KMS-11 (cell line): ENCODE measurements around the gene SSR3.

Source experiments
- H2AFZ ChIP-seq: fragments of 200-600 bp; sonication (generic); 2 replicates; pipeline ENCODE4 v1.6.1; 2016; ENCODE audit warnings: antibody characterized with exemption, mixed run types, low read depth
- H3K27ac ChIP-seq: fragments of 200-600 bp; sonication (generic); 2 replicates; pipeline ENCODE4 v1.6.1; 2016; ENCODE audit warnings: mild to moderate bottlenecking, mixed run types
- H3K27me3 ChIP-seq: fragments of 200-600 bp; sonication (generic); 2 replicates; pipeline ENCODE4 v1.6.1; 2017; ENCODE audit warnings: mild to moderate bottlenecking, low read depth, mixed run types, moderate library complexity; ENCODE audit not compliant: insufficient read depth
- H3K36me3 ChIP-seq: fragments of 200-600 bp; sonication (generic); 2 replicates; pipeline ENCODE4 v1.6.1; 2017; ENCODE audit warnings: mild to moderate bottlenecking, mixed run types; ENCODE audit not compliant: insufficient read depth
- H3K4me1 ChIP-seq: fragments of 200-600 bp; sonication (generic); 2 replicates; pipeline ENCODE4 v1.6.1; 2016; ENCODE audit warnings: mild to moderate bottlenecking, low read depth, mixed run types; ENCODE audit not compliant: poor library complexity, severe bottlenecking
- H3K4me2 ChIP-seq: fragments of 200-600 bp; sonication (generic); 2 replicates; pipeline ENCODE4 v1.7.0; 2016; ENCODE audit warnings: mild to moderate bottlenecking, mixed run types
- H3K4me3 ChIP-seq: fragments of 200-600 bp; sonication (generic); IDR thresholded peaks from 2 replicates; pipeline ENCODE4 v1.6.1; 2017; ENCODE audit warnings: low read depth, low read length, mixed read lengths; ENCODE audit not compliant: insufficient read depth
- H3K79me2 ChIP-seq: fragments of 200-600 bp; sonication (generic); 2 replicates; pipeline ENCODE4 v1.6.1; 2016; ENCODE audit warnings: low read depth, mixed run types; ENCODE audit not compliant: insufficient read depth
- H3K9ac ChIP-seq: fragments of 200-600 bp; sonication (generic); 2 replicates; pipeline ENCODE4 v1.6.1; 2016; ENCODE audit warnings: mild to moderate bottlenecking, mixed run types
- H4K20me1 ChIP-seq: fragments of 200-600 bp; sonication (generic); 2 replicates; pipeline ENCODE4 v1.6.1; 2016; ENCODE audit warnings: mild to moderate bottlenecking, mixed run types; ENCODE audit not compliant: insufficient read depth
- TF ChIP-seq, protein P1 (sequence below): fragments of 200-600 bp; sonication (generic); conservative IDR thresholded peaks from 2 replicates; pipeline ENCODE4 v1.6.1; 2017; ENCODE audit warnings: low read depth, mild to moderate bottlenecking, antibody characterized with exemption, low read length, moderate library complexity, mixed read lengths

The SSR3 gene

DNA sequence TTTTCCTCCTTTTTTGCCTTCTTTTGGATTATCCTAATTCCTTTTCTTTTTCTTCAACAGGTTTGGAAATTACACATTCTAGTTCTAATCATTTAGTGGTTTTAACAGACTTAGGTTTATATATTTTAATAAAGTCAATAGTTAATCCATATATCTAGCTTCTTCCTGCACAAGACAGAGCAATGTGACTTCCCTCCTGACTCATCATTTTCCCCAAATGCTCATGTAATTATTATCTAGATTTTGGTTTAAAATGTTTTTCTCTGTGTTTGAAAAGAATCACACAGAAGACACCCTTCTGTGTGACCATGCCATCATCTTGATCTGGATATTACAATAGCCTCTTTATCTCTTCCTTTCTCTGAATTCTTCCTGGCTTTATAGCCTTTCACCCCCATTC is 28.6 kb upstream of the SSR3 start:
- TF ChIP-seq, protein P1, sequence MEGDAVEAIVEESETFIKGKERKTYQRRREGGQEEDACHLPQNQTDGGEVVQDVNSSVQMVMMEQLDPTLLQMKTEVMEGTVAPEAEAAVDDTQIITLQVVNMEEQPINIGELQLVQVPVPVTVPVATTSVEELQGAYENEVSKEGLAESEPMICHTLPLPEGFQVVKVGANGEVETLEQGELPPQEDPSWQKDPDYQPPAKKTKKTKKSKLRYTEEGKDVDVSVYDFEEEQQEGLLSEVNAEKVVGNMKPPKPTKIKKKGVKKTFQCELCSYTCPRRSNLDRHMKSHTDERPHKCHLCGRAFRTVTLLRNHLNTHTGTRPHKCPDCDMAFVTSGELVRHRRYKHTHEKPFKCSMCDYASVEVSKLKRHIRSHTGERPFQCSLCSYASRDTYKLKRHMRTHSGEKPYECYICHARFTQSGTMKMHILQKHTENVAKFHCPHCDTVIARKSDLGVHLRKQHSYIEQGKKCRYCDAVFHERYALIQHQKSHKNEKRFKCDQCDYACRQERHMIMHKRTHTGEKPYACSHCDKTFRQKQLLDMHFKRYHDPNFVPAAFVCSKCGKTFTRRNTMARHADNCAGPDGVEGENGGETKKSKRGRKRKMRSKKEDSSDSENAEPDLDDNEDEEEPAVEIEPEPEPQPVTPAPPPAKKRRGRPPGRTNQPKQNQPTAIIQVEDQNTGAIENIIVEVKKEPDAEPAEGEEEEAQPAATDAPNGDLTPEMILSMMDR: no peak
- Histone ChIP-seq H3K27me3 (no peaks in the 10 kb centered on the region), H3K4me2 (no peak overlapping the region), H3K36me3 (no peaks in the 10 kb centered on the region), H3K79me2 (no peaks in the 10 kb centered on the region), H3K9ac (no peak overlapping the region), H4K20me1 (no peaks in the 10 kb centered on the region), H2AFZ (no peak overlapping the region), H3K4me3 (no peak overlapping the region), H3K27ac (no peak overlapping the region), H3K4me1 (no peaks in the 10 kb centered on the region)

DNA sequence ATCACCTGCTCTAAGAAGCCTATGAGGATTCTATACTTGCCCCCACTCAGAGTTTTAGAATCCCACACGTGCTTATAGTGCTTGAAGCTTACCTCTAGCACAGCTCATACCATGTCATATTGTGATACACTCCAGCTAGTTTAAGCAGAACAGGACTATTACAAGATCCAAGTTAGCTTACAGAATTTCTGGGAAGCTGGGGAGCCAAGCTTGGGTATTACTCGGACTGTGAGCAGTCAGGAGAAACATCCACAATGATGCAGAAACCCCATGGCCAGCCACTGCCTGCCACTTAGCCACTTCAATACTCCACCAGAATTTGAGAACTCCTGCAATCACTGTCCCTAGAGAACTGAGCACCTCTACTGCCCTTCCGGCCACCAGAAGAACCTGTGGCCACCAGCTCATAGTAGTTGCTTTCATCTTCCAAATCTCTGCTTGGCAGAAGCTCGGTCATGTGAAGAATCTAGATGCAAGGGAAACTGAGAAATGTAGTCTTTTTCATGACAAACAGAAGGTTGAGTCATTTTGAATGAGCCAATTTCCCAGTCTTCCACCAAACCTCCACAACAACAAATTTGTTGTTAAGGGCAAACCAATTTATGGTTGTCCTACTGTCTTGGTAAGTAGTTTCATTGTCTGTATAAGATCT is 27.7 kb upstream of the SSR3 start:
- TF ChIP-seq, protein P1: no peak
- Histone ChIP-seq H3K27ac (no peak overlapping the region), H3K4me1 (no peaks in the 10 kb centered on the region), H3K36me3 (no peaks in the 10 kb centered on the region), H2AFZ (no peak overlapping the region), H3K4me2 (no peak overlapping the region), H4K20me1 (no peaks in the 10 kb centered on the region), H3K4me3 (no peak overlapping the region), H3K27me3 (no peaks in the 10 kb centered on the region), H3K79me2 (no peaks in the 10 kb centered on the region), H3K9ac (no peak overlapping the region)

DNA sequence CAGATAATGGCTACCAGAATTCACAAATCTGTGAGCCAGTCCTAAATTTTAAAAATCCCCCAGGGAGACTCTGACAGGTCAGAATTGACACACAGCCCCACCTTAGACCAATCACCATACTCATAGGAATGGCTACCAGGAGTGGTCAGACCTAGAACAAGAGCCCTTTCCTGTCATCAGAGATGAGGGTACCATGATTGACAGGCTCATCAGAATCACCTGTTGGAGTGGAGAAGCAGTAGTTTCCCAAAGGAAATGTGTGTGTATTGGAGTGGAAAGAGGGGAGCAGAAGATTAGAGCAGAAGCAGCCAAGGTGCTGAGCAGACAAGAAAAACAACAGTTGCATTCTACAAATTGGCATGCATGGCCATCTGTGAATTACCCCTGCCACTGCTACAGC is 27.0 kb upstream of the SSR3 start:
- H3K4me3 ChIP-seq: no peak overlapping the region
- no peaks in the 10 kb centered on the region for H3K36me3 ChIP-seq
- TF ChIP-seq, protein P1: no peak

DNA sequence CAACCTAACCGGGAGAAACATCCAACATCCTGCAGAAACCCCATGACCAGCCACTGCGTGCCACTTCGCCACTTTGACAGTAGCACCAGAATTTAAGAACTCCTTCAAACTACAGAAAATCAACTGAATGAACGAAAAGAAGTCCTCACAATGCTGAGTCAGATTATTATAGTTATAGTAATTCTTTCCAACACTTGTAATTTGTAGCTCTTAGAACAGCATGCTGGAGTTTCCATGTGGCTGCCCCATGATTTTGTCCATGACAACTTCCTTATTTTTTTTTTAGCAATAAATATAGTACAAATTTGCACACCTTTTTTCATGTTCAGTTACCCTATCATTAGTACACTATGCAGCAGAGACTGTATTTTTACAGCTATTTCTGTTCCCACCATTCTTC is 26.1 kb upstream of the SSR3 start:
- no peaks in the 10 kb centered on the region for H4K20me1 ChIP-seq
- H3K27me3 ChIP-seq: no peaks in the 10 kb centered on the region
- H3K79me2 ChIP-seq: no peaks in the 10 kb centered on the region
- no peak overlapping the region for H3K4me2 ChIP-seq
- H3K36me3 ChIP-seq: no peaks in the 10 kb centered on the region
- TF ChIP-seq, protein P1: no peak
- no peak overlapping the region for H3K9ac ChIP-seq
- H3K4me1 ChIP-seq: no peaks in the 10 kb centered on the region
- H3K27ac ChIP-seq: no peak overlapping the region
- no peak overlapping the region for H2AFZ ChIP-seq
- no peak overlapping the region for H3K4me3 ChIP-seq

More for the DNA sequence above, 27.0 kb upstream of the SSR3 start:
- Histone ChIP-seq H3K4me1 (no peaks in the 10 kb centered on the region), H3K27me3 (no peaks in the 10 kb centered on the region), H4K20me1 (no peaks in the 10 kb centered on the region), H2AFZ (no peak overlapping the region), H3K4me2 (no peak overlapping the region), H3K79me2 (no peaks in the 10 kb centered on the region), H3K9ac (no peak overlapping the region), H3K27ac (no peak overlapping the region)
